WTC11 (cell line): Measurements from ENCODE around the gene PRDX6. TPM values are rescaled to one million over a fixed set of nuclear protein-coding genes. Genes with fewer than 3 reads are reported as not detected.
"Not testable (repeated sequence)": the region's sequence is repeated elsewhere in the genome, so short reads cannot be mapped to it uniquely, and the experiment has no call there.

Source experiments
- ATAC-seq: fragments of 200-7000 bp; cut with Tn5 transposase; 2 replicates; pipeline ENCODE4 v1.10.0; 2021; ENCODE audit warnings: mild to moderate bottlenecking, moderate library complexity
- CTCF ChIA-PET: fragments of 300-600 bp; sonication (Branson Sonifier 250); formaldehyde crosslinking; loops from one replicate; lab custom pipeline; 2021; ENCODE audit warnings: antibody characterized with exemption; lab: Charles Lee
- POLR2A ChIA-PET: fragments of 350-600 bp; sonication (Branson Sonifier 250); formaldehyde crosslinking; loops from one replicate; lab custom pipeline; 2021; ENCODE audit warnings: antibody characterized with exemption; lab: Charles Lee
- DNase-seq: peaks from one replicate; pipeline ENCODE4 v3.0.0; 2021; ENCODE audit warnings: low spot score
- H3K27ac Mint-ChIP-seq: 2 replicates; pipeline ENCODE4 v1.8.0; 2021; ENCODE audit warnings: mixed read lengths
- H3K27me3 Mint-ChIP-seq: 2 replicates; pipeline ENCODE4 v1.8.0; 2021; ENCODE audit warnings: low read depth, mild to moderate bottlenecking, moderate library complexity, mixed read lengths
- H3K36me3 Mint-ChIP-seq: 2 replicates; pipeline ENCODE4 v1.8.0; 2021; ENCODE audit warnings: mixed read lengths
- H3K4me1 Mint-ChIP-seq: 2 replicates; pipeline ENCODE4 v1.8.0; 2022; ENCODE audit warnings: mixed read lengths
- H3K4me3 Mint-ChIP-seq: 2 replicates; pipeline ENCODE4 v1.8.0; 2021; ENCODE audit warnings: mild to moderate bottlenecking, moderate library complexity, mixed read lengths
- H3K9me3 Mint-ChIP-seq: 2 replicates; pipeline ENCODE4 v1.8.0; 2021; ENCODE audit warnings: mixed read lengths
- CREB1 ChIP-seq: sonication (generic); formaldehyde crosslinking; IDR thresholded peaks from 2 replicates; pipeline ENCODE4 v1.8.0; 2023; ENCODE audit warnings: mild to moderate bottlenecking, missing genetic modification reagents
- NR2C2 ChIP-seq: sonication (generic); formaldehyde crosslinking; IDR thresholded peaks from 2 replicates; pipeline ENCODE4 v1.8.0; 2022; ENCODE audit warnings: mild to moderate bottlenecking, missing genetic modification reagents
- OVOL2 ChIP-seq: fragments of 250-450 bp; sonication (Bioruptor Pico); IDR thresholded peaks from 2 replicates; pipeline ENCODE4 v1.9.0; 2021; ENCODE audit warnings: mild to moderate bottlenecking, borderline replicate concordance
- PREB ChIP-seq: sonication (generic); formaldehyde crosslinking; IDR thresholded peaks from 2 replicates; pipeline ENCODE4 v1.8.1; 2022; ENCODE audit warnings: mild to moderate bottlenecking, missing genetic modification reagents, moderate library complexity, borderline replicate concordance
- RELA ChIP-seq: sonication (generic); formaldehyde crosslinking; IDR thresholded peaks from 2 replicates; pipeline ENCODE4 v1.8.1; 2022; ENCODE audit warnings: missing genetic modification reagents, mild to moderate bottlenecking, borderline replicate concordance
- SOX15 ChIP-seq: fragments of 250-450 bp; sonication (Bioruptor Pico); IDR thresholded peaks from 2 replicates; pipeline ENCODE4 v1.9.0; 2021; ENCODE audit warnings: mild to moderate bottlenecking
- SP1 ChIP-seq: sonication (generic); formaldehyde crosslinking; conservative IDR thresholded peaks from 2 replicates; pipeline ENCODE4 v1.8.1; 2022; ENCODE audit warnings: missing genetic modification reagents
- ZNF219 ChIP-seq: sonication (generic); formaldehyde crosslinking; IDR thresholded peaks from 2 replicates; pipeline ENCODE4 v1.8.0; 2023; ENCODE audit warnings: missing genetic modification reagents, mild to moderate bottlenecking, borderline replicate concordance
- ZNF532 ChIP-seq: fragments of 250-450 bp; sonication (Bioruptor Pico); IDR thresholded peaks from 2 replicates; pipeline ENCODE4 v1.9.0; 2021; ENCODE audit warnings: mild to moderate bottlenecking, borderline replicate concordance
- total RNA-seq: library from RNA; stranded (reverse); gene quantifications from 3 replicates; pipeline ENCODE4 v1.2.3, GENCODE V29; 2021
- TF ChIP-seq, protein P1 (sequence below): sonication (generic); formaldehyde crosslinking; IDR thresholded peaks from 2 replicates; pipeline ENCODE4 v1.8.1; 2022; ENCODE audit warnings: missing genetic modification reagents, borderline replicate concordance
- TF ChIP-seq, protein P2 (sequence below): sonication (generic); formaldehyde crosslinking; IDR thresholded peaks from 2 replicates; pipeline ENCODE4 v1.8.1; 2022; ENCODE audit warnings: low read depth, missing genetic modification reagents, borderline replicate concordance

PRDX6 gene
- total RNA-seq, 1 experiment from 2014 or later = 538 TPM

DNA sequence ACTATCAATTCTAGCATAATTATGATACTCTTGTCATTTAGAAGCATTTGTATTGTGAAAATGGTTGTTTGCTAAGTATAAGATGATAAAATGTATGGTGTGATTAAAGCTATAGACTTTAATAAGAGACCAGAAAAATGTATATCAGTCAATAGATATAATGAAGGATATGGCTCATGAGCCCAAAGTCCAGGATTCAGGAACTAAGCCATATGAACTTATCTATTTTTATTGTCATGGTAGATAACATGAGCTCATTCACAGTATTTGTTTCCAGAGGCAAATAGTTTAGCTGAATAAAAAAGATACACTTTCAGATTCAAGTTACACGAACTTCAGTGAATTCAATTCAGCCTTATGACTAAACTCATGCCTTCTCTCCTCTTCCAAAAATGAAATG is 32.7 kb downstream of the PRDX6 start:
- POLR2A ChIA-PET = no interaction called here
- Mint-ChIP-seq H3K27ac (no peak overlapping the region), H3K27me3 (no peaks in the 10 kb centered on the region; the same call in 1 of the 2 replicates), H3K4me1 (peaks cover 31% of the 10 kb centered on the region), H3K9me3 (peaks cover 22% of the 10 kb centered on the region), H3K4me3 (no peak overlapping the region), H3K36me3 (peaks cover 12% of the 10 kb centered on the region)
- TF ChIP-seq CREB1 (CRISPR knock-in tag) = no peak
- TF ChIP-seq, protein P1, sequence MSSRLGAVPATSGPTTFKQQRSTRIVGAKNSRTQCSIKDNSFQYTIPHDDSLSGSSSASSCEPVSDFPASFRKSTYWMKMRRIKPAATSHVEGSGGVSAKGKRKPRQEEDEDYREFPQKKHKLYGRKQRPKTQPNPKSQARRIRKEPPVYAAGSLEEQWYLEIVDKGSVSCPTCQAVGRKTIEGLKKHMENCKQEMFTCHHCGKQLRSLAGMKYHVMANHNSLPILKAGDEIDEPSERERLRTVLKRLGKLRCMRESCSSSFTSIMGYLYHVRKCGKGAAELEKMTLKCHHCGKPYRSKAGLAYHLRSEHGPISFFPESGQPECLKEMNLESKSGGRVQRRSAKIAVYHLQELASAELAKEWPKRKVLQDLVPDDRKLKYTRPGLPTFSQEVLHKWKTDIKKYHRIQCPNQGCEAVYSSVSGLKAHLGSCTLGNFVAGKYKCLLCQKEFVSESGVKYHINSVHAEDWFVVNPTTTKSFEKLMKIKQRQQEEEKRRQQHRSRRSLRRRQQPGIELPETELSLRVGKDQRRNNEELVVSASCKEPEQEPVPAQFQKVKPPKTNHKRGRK = no peak
- TF ChIP-seq OVOL2 (CRISPR knock-in tag) = no peak
- TF ChIP-seq, protein P2, sequence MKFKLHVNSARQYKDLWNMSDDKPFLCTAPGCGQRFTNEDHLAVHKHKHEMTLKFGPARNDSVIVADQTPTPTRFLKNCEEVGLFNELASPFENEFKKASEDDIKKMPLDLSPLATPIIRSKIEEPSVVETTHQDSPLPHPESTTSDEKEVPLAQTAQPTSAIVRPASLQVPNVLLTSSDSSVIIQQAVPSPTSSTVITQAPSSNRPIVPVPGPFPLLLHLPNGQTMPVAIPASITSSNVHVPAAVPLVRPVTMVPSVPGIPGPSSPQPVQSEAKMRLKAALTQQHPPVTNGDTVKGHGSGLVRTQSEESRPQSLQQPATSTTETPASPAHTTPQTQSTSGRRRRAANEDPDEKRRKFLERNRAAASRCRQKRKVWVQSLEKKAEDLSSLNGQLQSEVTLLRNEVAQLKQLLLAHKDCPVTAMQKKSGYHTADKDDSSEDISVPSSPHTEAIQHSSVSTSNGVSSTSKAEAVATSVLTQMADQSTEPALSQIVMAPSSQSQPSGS (CRISPR knock-in tag) = no peak
- TF ChIP-seq ZNF532 (CRISPR knock-in tag) = no peak
- TF ChIP-seq RELA (CRISPR knock-in tag) = no peak
- ATAC-seq (no peak), DNase-seq (no peak)
- CTCF ChIA-PET = no interaction called here

- ATAC-seq, POLR2A ChIA-PET, H3K4me3 Mint-ChIP-seq, H3K27me3 Mint-ChIP-seq, CTCF ChIA-PET, H3K27ac Mint-ChIP-seq, DNase-seq: not testable (repeated sequence)
- Mint-ChIP-seq H3K36me3 (peaks cover 16% of the 10 kb centered on the region), H3K9me3 (peaks cover 39% of the 10 kb centered on the region), H3K4me1 (peaks cover 23% of the 10 kb centered on the region)
These were observed 37.4 kb downstream of the PRDX6 start for GRCh38 chr1:173514503-173514902.

DNA sequence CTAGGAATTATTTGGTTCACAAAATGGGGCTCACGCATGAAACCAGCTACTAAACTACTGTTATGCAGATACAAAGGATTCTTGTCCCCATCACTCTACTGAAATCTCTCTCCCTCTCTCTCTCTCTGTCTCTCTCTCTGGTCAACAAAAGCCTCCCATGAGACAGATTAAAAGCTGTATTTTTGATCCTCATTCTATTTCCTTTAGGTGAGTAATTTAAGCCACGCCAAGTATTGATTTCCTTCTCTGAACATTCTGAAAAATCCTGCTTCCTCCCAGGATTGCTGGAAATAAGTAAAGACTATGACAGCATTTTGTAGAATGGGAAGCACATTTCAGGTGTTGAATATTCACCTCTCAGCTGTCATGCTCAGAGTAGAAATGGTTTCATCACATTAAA is 43.7 kb downstream of the PRDX6 start:
- POLR2A ChIA-PET = interaction anchor here (0.7 kb wide), 1 partner anchor 255 kb away, joined by 3 read pairs; no protein-coding TSS in a partner anchor

DNA sequence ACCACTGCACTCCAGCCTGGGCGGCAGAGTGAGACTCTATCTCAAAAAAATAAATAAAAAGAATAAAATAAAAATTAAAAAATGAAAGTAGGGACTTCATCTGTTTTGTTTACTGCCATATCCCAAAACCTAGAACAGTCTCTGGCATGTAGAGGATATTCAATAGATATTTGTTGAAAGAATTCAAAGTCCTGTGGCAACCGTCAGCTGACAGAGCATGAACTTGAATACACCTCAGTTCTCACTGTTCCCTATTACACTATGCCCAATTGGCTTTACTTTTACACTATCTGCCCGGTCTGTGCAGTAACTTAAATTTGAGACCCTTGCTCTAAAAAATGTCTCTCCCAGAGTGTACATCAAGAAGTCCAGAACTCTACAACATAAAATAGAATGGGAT is 46.2 kb downstream of the PRDX6 start:
- ATAC-seq = no peak
- no peak for TF ChIP-seq PREB
- no peak for TF ChIP-seq SOX15 (CRISPR knock-in tag)
- TF ChIP-seq ZNF219 (CRISPR knock-in tag) = no peak
- TF ChIP-seq, all 79 proteins: peak for 0
- Mint-ChIP-seq H3K27me3 (no peaks in the 10 kb centered on the region), H3K4me3 (no peak overlapping the region), H3K27ac (no peak overlapping the region), H3K4me1 (peaks cover 31% of the 10 kb centered on the region), H3K36me3 (no peaks in the 10 kb centered on the region), H3K9me3 (no peaks in the 10 kb centered on the region)
- DNase-seq = no peak
- POLR2A ChIA-PET = no interaction called here
- CTCF ChIA-PET = interaction anchor here (1.4 kb wide), 1 partner anchor 92 kb away, joined by 4 read pairs; no protein-coding TSS in a partner anchor

More for the DNA sequence above, 43.7 kb downstream of the PRDX6 start:
- Mint-ChIP-seq H3K27ac (no peak overlapping the region), H3K9me3 (peaks cover 8% of the 10 kb centered on the region; the same call in 1 of the 2 replicates), H3K27me3 (no peaks in the 10 kb centered on the region), H3K4me3 (no peak overlapping the region), H3K4me1 (peaks cover 25% of the 10 kb centered on the region), H3K36me3 (no peaks in the 10 kb centered on the region)
- CTCF ChIA-PET = no interaction called here
- DNase-seq = no peak
- ATAC-seq = no peak
- TF ChIP-seq NR2C2 (CRISPR knock-in tag) = no peak
- no peak for TF ChIP-seq SP1 (CRISPR knock-in tag)
